ENCODE data around the gene ATAD1. TPM values are rescaled to one million over a fixed set of nuclear protein-coding genes. Genes with fewer than 3 reads are reported as not detected.

Gene ATAD1
- total and polyA plus RNA-seq, 9 of the 15 experiments (the other 6 are each of a cell fraction or from before 2014, with no cell fraction given): 11.3 to 33.8 (median 27.3) TPM

- TF ChIP-seq PHF8 (IDR thresholded peaks at IDR 0.05; ENCODE audit: borderline replicate concordance, low read length): peak; percentile 81; the same call in 1 of the 2 replicates
- TF ChIP-seq CLOCK (CRISPR knock-in tag; IDR thresholded peaks at IDR 0.05; ENCODE audit: borderline replicate concordance): peak; percentile 59; the same call in 1 of the 2 replicates
- no peak for TF ChIP-seq MBD1 (CRISPR knock-in tag; IDR thresholded peaks at IDR 0.05)
- peak; percentile 42; the same call in 1 of the 2 replicates for TF ChIP-seq DMBX1 (CRISPR knock-in tag; IDR thresholded peaks at IDR 0.05; ENCODE audit: borderline replicate concordance)
- no peak for TF ChIP-seq IRF1 (CRISPR knock-in tag; IDR thresholded peaks at IDR 0.05; ENCODE audit: borderline replicate concordance)
- no peak for TF ChIP-seq ZNF444 (CRISPR knock-in tag; IDR thresholded peaks at IDR 0.05)
- peak; percentile 84 for TF ChIP-seq FOXM1 (IDR thresholded peaks at IDR 0.05; ENCODE audit: low read depth)
- peak; percentile 78; the same call in 1 of the 2 replicates for TF ChIP-seq FOXM1 (CRISPR knock-in tag; IDR thresholded peaks at IDR 0.05; ENCODE audit: low read depth)
- no peak for TF ChIP-seq NFXL1 (CRISPR knock-in tag; IDR thresholded peaks at IDR 0.05)
- peak in 1 of 2 experiments; percentile 67; a peak in 1 of 4 replicates for TF ChIP-seq NONO (IDR thresholded peaks at IDR 0.05; ENCODE audit: low read depth in 2 of 2, low read length in 1 of 2)
- TF ChIP-seq USF2 (CRISPR knock-in tag; IDR thresholded peaks at IDR 0.05): peak; percentile 90
- TF ChIP-seq NR2C1 (IDR thresholded peaks at IDR 0.05): peak; percentile 65; the same call in 1 of the 2 replicates
- TF ChIP-seq NR2C1 (tag; IDR thresholded peaks at IDR 0.05): peak; percentile 78
- peak; percentile 61 for TF ChIP-seq TAF1 (IDR thresholded peaks at IDR 0.05; ENCODE audit: control insufficient read depth, extremely low read depth, insufficient read depth, low read length, severe bottlenecking)
- 0 out of 2 replicates have a peak, but pooled peaks have one; percentile 3 for TF ChIP-seq TCF3 (CRISPR knock-in tag; IDR thresholded peaks at IDR 0.05)
- peak; percentile 17 to 49; a peak in 1 of 4 replicates for TF ChIP-seq TBL1XR1 (IDR thresholded peaks at IDR 0.05; ENCODE audit: low read length in 2 of 2)
- TF ChIP-seq TBP (optimal IDR thresholded peaks at IDR 0.05; ENCODE audit: low read depth, low read length): peak; percentile 90
These were observed 44.1 kb upstream of the ATAD1 start (continued) for GRCh38 chr10:87861953-87862678.
